HG02870 (cell line): ENCODE results near the gene NDUFS1.
"Not testable (repeated sequence)": the region's sequence is repeated elsewhere in the genome, so short reads cannot be mapped to it uniquely, and the experiment has no call there.

Experiments used
- ATAC-seq: cut with Tn5 transposase; IDR thresholded peaks from one replicate; pipeline ENCODE4 v1.9.1; 2021; ENCODE audit warnings: mild to moderate bottlenecking, moderate library complexity; ENCODE audit not compliant: unreplicated experiment

Gene NDUFS1

DNA sequence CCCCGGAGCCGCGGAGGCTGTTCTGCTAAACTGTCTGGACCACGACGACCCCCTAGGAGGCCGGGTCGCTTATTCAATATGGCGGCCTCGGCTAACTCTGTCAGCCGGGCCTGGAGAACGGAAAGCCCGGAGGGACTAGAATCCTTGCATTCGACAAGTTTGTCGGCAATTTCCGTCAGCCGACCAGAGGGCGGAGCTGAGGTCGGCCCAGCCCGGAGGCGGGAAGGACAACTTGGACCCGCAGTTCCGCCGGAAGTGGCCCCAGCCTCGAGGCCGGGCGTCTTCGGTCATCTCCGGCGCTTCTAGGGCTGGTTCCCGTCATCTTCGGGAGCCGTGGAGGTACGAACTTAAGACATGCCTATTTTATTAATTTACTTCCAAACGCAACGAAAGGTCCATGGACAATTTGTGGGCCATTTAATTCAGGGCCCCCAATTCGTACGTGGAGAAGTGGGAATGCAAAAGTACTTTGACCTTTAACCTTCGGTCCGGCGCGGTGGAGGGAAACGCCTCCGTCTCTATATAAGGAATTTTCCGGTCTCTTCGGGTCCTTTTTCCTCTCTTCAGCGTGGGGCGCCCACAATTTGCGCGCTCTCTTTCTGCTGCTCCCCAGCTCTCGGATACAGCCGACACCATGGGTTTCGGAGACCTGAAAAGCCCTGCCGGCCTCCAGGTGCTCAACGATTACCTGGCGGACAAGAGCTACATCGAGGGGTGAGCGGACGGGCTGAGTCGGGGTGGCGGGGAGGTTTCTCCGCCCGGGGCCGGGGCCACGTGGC lies at the start of gene NDUFS1, which contains the start of gene EEF1B2:
Gene NDUFS1, minus strand, starts transcription at position 99 of the 779 bp plus-strand sequence. CDS start 5,766 bp downstream, outside the sequence.
Gene EEF1B2, plus strand, starts transcription at position 550 of the 779 bp plus-strand sequence. Its CDS starts 85 bp downstream, at position 635.
- peak; percentile 90 for ATAC-seq

DNA sequence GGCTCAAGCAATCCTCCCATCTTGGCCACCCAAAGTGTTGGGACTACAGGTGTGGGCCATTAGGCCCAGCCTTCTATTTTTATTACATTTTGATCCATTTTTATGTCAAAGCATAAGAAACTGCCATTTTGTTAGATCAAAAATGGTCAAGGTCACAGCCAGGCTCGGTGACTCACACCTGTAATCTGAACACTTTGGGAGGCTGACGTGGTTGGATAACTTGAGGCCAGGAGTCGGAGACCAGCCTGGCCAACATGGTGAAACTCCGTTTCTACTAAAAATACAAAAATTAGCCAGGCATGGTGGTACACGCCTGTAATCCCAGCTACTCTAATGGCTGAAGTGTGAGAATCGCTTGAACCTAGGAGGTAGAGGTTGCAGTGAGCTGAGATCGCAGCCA lies 49.7 kb upstream of the NDUFS1 start:
- no peak for ATAC-seq

- ATAC-seq, result not testable (repeated sequence)
Measured at GRCh38 chr2:206207316-206207715, 48.1 kb upstream of the NDUFS1 start.

DNA sequence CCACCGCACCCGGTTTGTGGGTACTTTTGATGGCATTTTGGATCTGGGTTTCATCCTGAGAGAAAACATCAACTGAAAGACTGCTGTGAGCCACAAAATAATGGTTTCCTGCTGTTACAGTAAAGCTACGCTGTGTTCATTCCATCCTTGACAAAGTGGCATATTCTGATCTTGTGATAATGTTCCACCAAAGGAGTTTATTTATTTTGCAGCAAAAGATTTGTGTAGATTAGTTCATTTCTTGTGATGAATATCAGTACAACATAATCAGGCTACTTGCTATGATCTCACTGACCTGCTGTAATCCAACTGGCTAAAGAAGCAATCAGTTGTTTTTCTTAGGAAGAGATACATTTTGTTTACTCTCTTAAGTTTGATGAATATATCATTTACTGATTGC lies 45.5 kb upstream of the NDUFS1 start:
- no peak for ATAC-seq

GRCh38 chr2:206203331-206203730 lies 44.1 kb upstream of the NDUFS1 start:
- ATAC-seq, result no peak

GRCh38 chr2:206202446-206202845 lies 43.2 kb upstream of the NDUFS1 start:
- no peak for ATAC-seq

- no peak for ATAC-seq
Measured at GRCh38 chr2:206201075-206201848, 42.0 kb upstream of the NDUFS1 start.

DNA sequence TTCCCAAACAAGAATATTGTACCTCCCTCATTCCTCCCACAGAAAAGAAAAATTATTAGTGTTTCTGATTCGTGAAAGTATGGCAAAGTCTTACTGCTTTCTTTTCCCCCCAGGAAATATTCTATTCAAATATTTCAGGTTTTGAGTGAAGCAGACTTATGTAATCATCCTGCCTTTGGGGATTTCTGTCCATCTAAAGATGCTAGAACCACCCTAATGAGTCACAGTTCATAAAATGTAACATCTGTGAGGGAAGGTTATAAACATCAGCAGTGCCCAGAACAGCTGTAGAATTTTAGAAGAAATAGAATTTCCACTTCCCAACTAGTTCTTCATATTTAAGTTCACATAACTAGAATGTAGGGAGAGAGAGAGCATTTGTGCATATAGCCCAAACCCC lies 39.4 kb upstream of the NDUFS1 start:
- no peak for ATAC-seq

DNA sequence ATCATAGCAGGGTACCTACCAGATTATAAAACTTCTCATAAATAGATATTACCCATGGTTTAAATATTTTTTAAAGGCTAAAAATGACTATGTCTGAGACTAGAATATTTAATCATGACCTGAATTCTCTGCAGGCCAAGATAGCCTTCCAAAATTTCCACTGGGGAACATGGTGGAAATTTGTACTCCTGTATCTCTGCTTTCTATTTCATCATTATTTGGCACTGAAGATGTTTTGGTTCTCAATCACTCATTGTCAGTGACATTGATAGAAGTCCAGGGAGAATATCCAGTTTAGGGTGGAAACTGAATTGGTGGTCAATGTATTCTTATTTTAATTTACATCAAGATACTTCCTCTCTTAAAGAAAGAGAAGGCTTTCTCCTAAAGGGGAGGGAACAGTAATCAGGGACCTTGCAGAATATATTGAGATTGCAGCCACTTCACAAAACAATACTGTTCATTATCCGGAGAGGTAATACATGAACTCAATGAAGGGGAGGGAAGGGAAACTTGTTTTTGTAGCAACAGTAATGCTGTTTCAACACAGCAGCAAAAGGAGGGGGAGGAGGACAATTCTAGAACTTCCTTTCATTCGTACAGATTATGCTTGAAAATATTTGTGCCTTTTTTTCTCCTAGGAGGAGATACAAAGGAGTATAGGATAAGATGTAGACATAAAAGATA lies 34.6 kb upstream of the NDUFS1 start:
- ATAC-seq, result no peak

- ATAC-seq, result no peak
Measured at GRCh38 chr2:206192157-206192556, 32.9 kb upstream of the NDUFS1 start.

DNA sequence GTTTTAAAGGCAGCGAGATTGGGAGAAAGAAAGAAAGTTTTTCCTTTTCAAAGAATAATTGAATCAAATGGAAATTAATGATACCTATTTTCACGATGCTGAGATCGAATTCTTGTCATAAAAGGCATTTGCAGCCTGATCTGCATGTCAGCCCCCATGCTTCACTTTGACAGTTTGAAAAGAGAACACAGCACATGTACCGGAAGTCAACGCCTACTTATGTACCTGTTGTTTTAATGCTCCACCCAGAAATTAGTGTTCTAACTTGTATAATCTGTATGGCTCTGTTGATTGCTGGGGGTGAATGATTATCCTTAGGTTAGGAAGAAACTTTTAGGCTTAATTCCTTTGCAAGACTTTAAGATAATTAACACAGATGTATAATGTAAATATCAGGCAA lies 31.4 kb upstream of the NDUFS1 start:
- ATAC-seq, result no peak

- no peak for ATAC-seq
Measured at GRCh38 chr2:206190111-206190510, 30.9 kb upstream of the NDUFS1 start.

GRCh38 chr2:206189691-206190090 lies 30.4 kb upstream of the NDUFS1 start:
- no peak for ATAC-seq

DNA sequence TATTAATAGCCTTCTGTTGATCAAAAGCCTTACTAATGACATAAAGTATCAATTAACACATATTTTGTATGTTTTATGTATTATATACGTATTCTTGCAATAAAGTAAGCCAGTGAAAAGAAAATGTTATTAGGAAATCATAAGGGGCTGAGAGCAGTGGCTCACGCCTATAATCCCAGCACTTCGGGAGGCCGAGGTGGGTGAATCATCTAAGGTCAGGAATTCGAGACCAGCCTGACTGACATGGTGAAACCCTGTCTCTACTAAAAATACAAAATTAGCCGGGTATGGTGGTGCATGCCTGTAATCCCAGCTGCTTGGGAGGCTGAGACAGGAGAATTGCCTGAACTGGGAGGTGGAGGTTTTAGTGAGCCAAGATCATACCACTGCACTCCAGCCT lies 22.3 kb upstream of the NDUFS1 start:
- ATAC-seq, result not testable (repeated sequence)

- ATAC-seq, result no peak
Measured at GRCh38 chr2:206176901-206177300, 17.7 kb upstream of the NDUFS1 start.

DNA sequence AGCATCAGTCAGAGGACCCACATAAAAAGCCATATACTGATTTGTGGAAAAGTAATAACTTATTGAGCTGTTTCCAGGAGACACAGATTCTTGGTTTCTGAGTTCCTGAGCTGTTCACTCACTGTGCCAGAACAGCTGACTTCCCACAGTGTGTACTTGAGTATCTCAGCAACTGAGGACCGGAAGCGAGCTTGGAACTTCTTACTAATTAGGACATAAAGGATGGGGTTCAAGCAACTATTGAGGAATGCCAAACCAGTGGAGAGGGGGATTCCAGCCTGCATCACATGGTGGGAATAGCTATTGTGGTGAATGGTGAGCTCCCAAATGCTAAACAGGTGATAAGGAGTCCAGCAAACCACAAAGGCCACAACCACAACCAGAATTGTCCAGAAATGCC lies 16.9 kb upstream of the NDUFS1 start:
- no peak for ATAC-seq

GRCh38 chr2:206173147-206173546 lies 13.9 kb upstream of the NDUFS1 start:
- no peak for ATAC-seq

GRCh38 chr2:206171624-206172397 lies 12.6 kb upstream of the NDUFS1 start:
- not testable (repeated sequence) for ATAC-seq

DNA sequence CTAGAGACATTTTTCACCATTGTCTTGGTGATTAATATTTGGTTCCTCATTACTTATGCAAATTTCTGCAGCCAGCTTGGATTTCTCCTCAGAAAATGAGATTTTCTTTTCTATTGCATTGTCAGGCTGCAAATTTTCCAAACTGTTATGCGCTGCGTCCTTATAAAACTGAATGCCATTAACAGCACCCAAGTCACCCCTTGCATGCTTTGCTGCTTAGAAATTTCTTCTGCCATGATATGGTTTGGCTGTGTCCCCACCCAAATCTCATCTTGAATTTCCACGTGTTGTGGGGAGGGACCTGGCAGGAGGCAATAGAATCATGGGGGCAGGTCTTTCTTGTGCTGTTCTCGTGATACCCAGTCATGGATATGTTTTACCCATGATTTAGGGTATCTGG lies 9.0 kb upstream of the NDUFS1 start:
- not testable (repeated sequence) for ATAC-seq

GRCh38 chr2:206164261-206164862 lies 5.1 kb upstream of the NDUFS1 start:
- no peak for ATAC-seq
